ENCODE measurements around the gene MPL. TPM values are rescaled to one million over a fixed set of nuclear protein-coding genes. Genes with fewer than 3 reads are reported as not detected.

Gene MPL
- total and polyA plus RNA-seq, 10 of the 15 experiments (the other 5 are each of a cell fraction or from before 2014, with no cell fraction given) = not detected

GRCh38 chr1:43354936-43355335 is 17.3 kb downstream of the MPL start:
- intact Hi-C loops (cut with micrococcal nuclease; ENCODE audit: unreplicated experiment) (no loop called here), in situ Hi-C loops (cut with MboI) (no loop called here)
- no peaks in the 10 kb centered on the region for H3K27me3 ChIP-seq (replicated peaks in 1 of 2; ENCODE audit: control insufficient read depth in 2 of 2, insufficient read depth in 2 of 2, low read length in 1 of 2)
- H2AFZ ChIP-seq (ENCODE audit: control insufficient read depth, low read depth, low read length) = no peak overlapping the region
- ChIA-PET CTCF (interaction anchor here (1.3 to 1.6 kb wide), 2 partner anchors 115 to 127 kb away, joined by 5 read pairs; no protein-coding TSS in a partner anchor), SMC1A (ENCODE audit: uncharacterized antibody, unreplicated experiment) (interaction anchor here (0.5 to 1.1 kb wide), 4 partner anchors 12 to 280 kb away, joined by 3 to 4 read pairs (median 4); no protein-coding TSS in a partner anchor), POLR2A (interaction anchor here (0.7 kb wide), 1 partner anchor 66 kb away, joined by 5 read pairs; no protein-coding TSS in a partner anchor), RAD21 (ENCODE audit: unreplicated experiment) (interaction anchor here (2.2 kb wide), 1 partner anchor 116 kb away, joined by 6 read pairs; no protein-coding TSS in a partner anchor)
- TF ChIP-seq STAT1 (conservative IDR thresholded peaks at IDR 0.05) = no peak
- TF ChIP-seq ZBTB40 (IDR thresholded peaks at IDR 0.05; ENCODE audit: borderline replicate concordance) = no peak
- no peak overlapping the region for H3K27ac ChIP-seq (ENCODE audit: control insufficient read depth, insufficient read depth)
- no peak for FAIRE-seq
- H4K20me1 ChIP-seq (ENCODE audit: control insufficient read depth, insufficient read depth) = no peaks in the 10 kb centered on the region
- no CpG with 5 or more reads among the region's 2 CpGs for WGBS (ENCODE audit: insufficient coverage, insufficient replicate concordance, low lambda C conversion rate, missing lambda C conversion rate)
- ATAC-seq = no peak
- no peak overlapping the region for H3K9ac ChIP-seq (ENCODE audit: control insufficient read depth, insufficient read depth, low read length)
- H3K4me2 ChIP-seq (ENCODE audit: control insufficient read depth, insufficient read depth) = no peak overlapping the region
- H3K9me3 ChIP-seq (replicated peaks; ENCODE audit: control insufficient read depth, insufficient read depth, low read length) = no peaks in the 10 kb centered on the region
- H3K4me3 ChIP-seq = no peak overlapping the region
- BruUV-seq (replicated peaks) = no TSS peak
- H3K36me3 ChIP-seq (ENCODE audit: control insufficient read depth in 2 of 2, insufficient read depth in 2 of 2, low read length in 1 of 2) = no peaks in the 10 kb centered on the region
- DNase-seq (ENCODE audit: low read depth, low spot score) = no peak
- peaks cover 17% of the 10 kb centered on the region for H3K79me2 ChIP-seq (ENCODE audit: control insufficient read depth, insufficient read depth, low read length)
- H3K4me1 ChIP-seq (ENCODE audit: control insufficient read depth, insufficient read depth, low read length) = no peaks in the 10 kb centered on the region

All from GM12878 (cell line).